ENCODE data around the gene ABCG8.

Gene ABCG8

GRCh38 chr2:43838560-43839267 is at the start of gene ABCG8, which contains the start of gene ABCG5:
Gene ABCG8, plus strand, starts transcription at chr2:43838971. Its CDS starts 83 bp downstream, at chr2:43839054.
Gene ABCG5, minus strand, starts transcription at chr2:43838839. Its CDS starts 160 bp downstream, at chr2:43838679.
- DNase-seq, result no peak

GRCh38 chr2:43790147-43790546 is 48.6 kb upstream of the ABCG8 start:
- DNase-seq, result no peak

GRCh38 chr2:43791035-43791765 is 47.6 kb upstream of the ABCG8 start:
- DNase-seq, result no peak

GRCh38 chr2:43792653-43793052 is 46.1 kb upstream of the ABCG8 start:
- no peak for DNase-seq

GRCh38 chr2:43794956-43795355 is 43.8 kb upstream of the ABCG8 start:
- DNase-seq, result no peak

- no peak for DNase-seq
Observed at GRCh38 chr2:43796206-43796605, 42.6 kb upstream of the ABCG8 start.

- DNase-seq, result no peak
Observed at GRCh38 chr2:43798300-43798699, 40.5 kb upstream of the ABCG8 start.

- DNase-seq, result no peak
Observed at GRCh38 chr2:43800894-43801293, 37.9 kb upstream of the ABCG8 start.

- no peak for DNase-seq
Observed at GRCh38 chr2:43802135-43802534, 36.6 kb upstream of the ABCG8 start.

- DNase-seq, result peak; percentile 15
Observed at GRCh38 chr2:43803113-43803512, 35.7 kb upstream of the ABCG8 start.

- no peak for DNase-seq
Observed at GRCh38 chr2:43806719-43807031, 32.1 kb upstream of the ABCG8 start.

- no peak for DNase-seq
Observed at GRCh38 chr2:43810452-43810851, 28.3 kb upstream of the ABCG8 start.

- DNase-seq, result no peak
Observed at GRCh38 chr2:43810888-43811287, 27.9 kb upstream of the ABCG8 start.

- DNase-seq, result no peak
Observed at GRCh38 chr2:43812006-43812405, 26.8 kb upstream of the ABCG8 start.

- no peak for DNase-seq
Observed at GRCh38 chr2:43812947-43813346, 25.8 kb upstream of the ABCG8 start.

- DNase-seq, result no peak
Observed at GRCh38 chr2:43814711-43815110, 24.1 kb upstream of the ABCG8 start.

GRCh38 chr2:43818761-43819160 is 20.0 kb upstream of the ABCG8 start:
- no peak for DNase-seq

- no peak for DNase-seq
Observed at GRCh38 chr2:43819491-43820163, 19.1 kb upstream of the ABCG8 start.

GRCh38 chr2:43822839-43823238 is 15.9 kb upstream of the ABCG8 start:
- no peak for DNase-seq

GRCh38 chr2:43823751-43824150 is 15.0 kb upstream of the ABCG8 start:
- no peak for DNase-seq

- DNase-seq, result no peak
Observed at GRCh38 chr2:43824512-43824911, 14.3 kb upstream of the ABCG8 start.

- DNase-seq, result no peak
Observed at GRCh38 chr2:43824951-43825493, 13.7 kb upstream of the ABCG8 start.

- no peak for DNase-seq
Observed at GRCh38 chr2:43825841-43826240, 12.9 kb upstream of the ABCG8 start.

All from NCI-H1436 (cell line).